NB4 (cell line): ENCODE measurements around the gene MYLK.

Source experiments
- DNase-seq: peaks from one replicate; pipeline ENCODE4 v3.0.0; 2010; ENCODE audit warnings: low read depth
- H3K4me3 ChIP-seq: one replicate; pipeline ENCODE4 v1.5.1; 2011; ENCODE audit warnings: mild to moderate bottlenecking, low read depth, low read length, moderate library complexity
- CTCF ChIP-seq: IDR thresholded peaks from one replicate; pipeline ENCODE4 v1.5.1; 2012; ENCODE audit warnings: low read depth, low read length
- MYC ChIP-seq: IDR thresholded peaks from 2 replicates; pipeline ENCODE4 v1.6.1; 2011; ENCODE audit warnings: low read depth, low read length
- POLR2A ChIP-seq: IDR thresholded peaks from 2 replicates; pipeline ENCODE4 v1.6.1; 2011; ENCODE audit warnings: mild to moderate bottlenecking; ENCODE audit not compliant: insufficient read length; ENCODE audit errors: extremely low read depth
- TF ChIP-seq, protein P1 (sequence below): IDR thresholded peaks from 2 replicates; pipeline ENCODE4 v1.6.1; 2011; ENCODE audit warnings: low read depth, low read length

Gene MYLK

DNA sequence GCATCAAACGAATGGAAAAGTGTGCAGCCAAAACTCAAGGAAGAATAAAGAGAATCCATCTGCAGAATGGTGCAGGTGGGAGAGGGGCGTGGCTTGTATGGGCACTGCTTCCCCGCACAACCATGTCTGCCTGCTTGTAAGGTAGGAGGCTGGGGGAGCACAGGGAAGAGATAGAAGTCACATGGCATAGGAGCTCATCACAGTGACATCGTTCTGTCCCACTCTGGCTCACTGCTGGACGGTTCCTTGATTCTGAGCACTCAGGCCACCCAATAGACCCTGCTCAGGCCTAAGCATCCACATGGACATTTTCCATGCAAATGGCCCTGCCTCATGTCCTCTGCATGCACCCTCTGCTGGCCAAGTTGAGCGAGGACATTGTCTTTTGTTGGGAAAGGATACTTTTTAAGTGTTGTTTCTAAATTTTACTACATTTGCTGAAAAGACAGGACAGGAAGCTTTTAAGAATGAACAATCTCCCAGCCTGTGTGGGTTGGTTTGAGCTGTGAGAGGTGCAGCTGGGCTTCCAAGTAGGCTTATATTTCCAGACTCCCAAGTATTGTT is 3.1 kb downstream of the MYLK start:
- no peak overlapping the region for H3K4me3 ChIP-seq
- DNase-seq: peak; percentile 14

DNA sequence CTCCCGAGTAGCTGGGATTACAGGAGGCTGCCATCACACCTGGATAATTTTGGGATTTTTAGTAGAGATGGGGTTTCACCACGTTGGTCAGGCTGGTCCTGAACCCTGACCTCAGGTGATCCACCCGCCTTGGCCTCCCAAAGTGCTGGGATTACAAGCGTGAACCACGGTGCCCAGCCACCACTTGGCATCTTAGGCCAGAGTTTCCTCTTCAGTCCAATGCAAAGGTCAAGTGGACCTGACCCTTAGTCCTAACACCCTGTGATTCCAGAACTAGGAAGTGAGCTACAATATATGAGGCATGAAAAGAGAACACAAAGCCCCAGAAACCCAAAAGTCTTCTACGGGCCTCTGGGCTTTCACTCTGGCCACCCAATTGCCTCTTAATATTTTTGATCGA is 5.3 kb downstream of the MYLK start:
- DNase-seq: no peak
- no peak overlapping the region for H3K4me3 ChIP-seq
- no peak for TF ChIP-seq POLR2A
- no peak for TF ChIP-seq MYC
- TF ChIP-seq, protein P1, sequence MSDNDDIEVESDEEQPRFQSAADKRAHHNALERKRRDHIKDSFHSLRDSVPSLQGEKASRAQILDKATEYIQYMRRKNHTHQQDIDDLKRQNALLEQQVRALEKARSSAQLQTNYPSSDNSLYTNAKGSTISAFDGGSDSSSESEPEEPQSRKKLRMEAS: no peak
- TF ChIP-seq CTCF: no peak

More for the DNA sequence above, 3.1 kb downstream of the MYLK start:
- TF ChIP-seq CTCF (peak; percentile 38), POLR2A (no peak)

GRCh38 chr3:123877965-123878364 is 6.2 kb downstream of the MYLK start:
- no peak for TF ChIP-seq MYC
- TF ChIP-seq POLR2A: no peak
- TF ChIP-seq, protein P1: no peak
- no peak for TF ChIP-seq CTCF
- DNase-seq: no peak
- no peak overlapping the region for H3K4me3 ChIP-seq

DNA sequence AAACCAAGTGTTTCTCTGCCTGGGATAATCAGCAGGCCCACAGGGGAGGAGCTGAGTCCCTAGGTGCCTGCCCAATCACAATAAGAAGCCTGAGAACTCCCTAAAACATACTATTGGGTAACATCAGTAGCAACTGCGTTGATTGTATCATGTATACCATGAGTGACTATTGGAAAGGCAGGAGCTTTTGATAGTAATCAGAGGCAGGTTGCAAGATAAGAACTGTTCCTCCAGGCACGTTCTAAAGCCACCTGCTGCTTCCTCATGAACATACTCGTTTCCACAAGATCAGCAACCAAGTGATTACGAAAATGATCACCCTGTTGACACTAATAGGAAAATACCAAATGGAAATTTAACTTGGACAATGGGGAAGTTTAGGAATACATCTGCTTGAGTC is 6.7 kb downstream of the MYLK start:
- H3K4me3 ChIP-seq: no peak overlapping the region
- DNase-seq: no peak
- TF ChIP-seq CTCF (no peak), POLR2A (no peak), MYC (no peak)
- TF ChIP-seq, protein P1: no peak

- TF ChIP-seq POLR2A (no peak), MYC (no peak), CTCF (no peak)
- TF ChIP-seq, protein P1: no peak
- DNase-seq: no peak
- H3K4me3 ChIP-seq: no peak overlapping the region
Measured at GRCh38 chr3:123876858-123877257, 7.3 kb downstream of the MYLK start.

DNA sequence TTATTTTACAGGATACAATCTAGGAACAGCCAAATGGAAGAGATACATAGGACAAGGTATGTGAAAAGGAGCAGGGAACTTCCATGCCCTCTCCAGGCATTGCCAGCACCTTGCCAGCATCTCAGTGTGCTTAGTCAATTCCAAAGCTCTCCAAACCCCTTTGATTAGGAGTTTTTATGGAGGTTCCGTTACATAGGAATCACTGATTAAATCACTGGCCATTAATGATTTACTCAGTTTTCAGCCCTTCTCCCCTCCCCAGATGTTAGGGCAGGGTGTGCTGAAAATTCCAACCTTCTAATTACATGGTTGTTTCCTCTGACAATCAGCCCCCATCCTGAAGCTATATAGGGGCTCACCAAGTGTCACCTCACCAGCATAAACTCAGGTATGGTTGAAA is 11.5 kb downstream of the MYLK start:
- H3K4me3 ChIP-seq: no peak overlapping the region
- DNase-seq: no peak
- TF ChIP-seq, protein P1: no peak
- TF ChIP-seq POLR2A (no peak), CTCF (no peak), MYC (no peak)
